Cardiac muscle cell (in vitro differentiated cells and primary cell): ENCODE results near the gene ZIC5. TPM values are rescaled to one million over a fixed set of nuclear protein-coding genes. Genes with fewer than 3 reads are reported as not detected.

Experiments used
- DNase-seq, 2 donors: peaks; one replicate each; pipeline versions ENCODE4 v3.0.0 to v3.0.0-alpha.2; 2010 to 2017; ENCODE audit warnings: low read depth in 1 of 2, low spot score in 1 of 2
- H3K27ac ChIP-seq: fragments of 200-600 bp; sonication (generic); 2 replicates; pipeline ENCODE4 v1.5.1; 2016
- H3K27me3 ChIP-seq: fragments of 200-600 bp; sonication (generic); 2 replicates; pipeline ENCODE4 v1.6.0; 2016; ENCODE audit warnings: control low read depth
- H3K36me3 ChIP-seq: fragments of 200-600 bp; sonication (generic); 2 replicates; pipeline ENCODE4 v1.5.1; 2016; ENCODE audit warnings: control low read depth
- H3K4me1 ChIP-seq: fragments of 200-600 bp; sonication (generic); 2 replicates; pipeline ENCODE4 v1.8.1; 2017; ENCODE audit warnings: low read depth, mild to moderate bottlenecking, mixed run types
- H3K4me3 ChIP-seq: fragments of 200-600 bp; sonication (generic); 2 replicates; pipeline ENCODE4 v1.5.1; 2016; ENCODE audit warnings: mild to moderate bottlenecking
- H3K9me3 ChIP-seq: fragments of 200-600 bp; sonication (generic); 2 replicates; pipeline ENCODE4 v1.5.1; 2017; ENCODE audit warnings: low read depth, mild to moderate bottlenecking, control low read depth
- CTCF ChIP-seq: IDR thresholded peaks from 2 replicates; pipeline ENCODE4 v1.5.1; 2012; ENCODE audit warnings: low read depth, mild to moderate bottlenecking, low read length
- polyA plus RNA-seq: library from polyadenylated mRNA; unstranded; fragments of >200 nt; fragmentation: Nextera tagmentation; extraction: Ambion mirVana; gene quantifications from 2 replicates; pipeline ENCODE4 v1.2.1, GENCODE V29; 2016
- total RNA-seq: library from RNA; depleted of rRNA; stranded (reverse); fragments of >200 nt; gene quantifications from 2 replicates; pipeline ENCODE4 v1.2.3, GENCODE V29; 2016

Gene ZIC5
- total and polyA plus RNA-seq, 2 experiments from 2014 or later, result 0.22 to 0.69 TPM

- H3K27ac ChIP-seq, result no peak overlapping the region
- no peaks in the 10 kb centered on the region for H3K36me3 ChIP-seq
- H3K9me3 ChIP-seq, result no peaks in the 10 kb centered on the region
- peak overlapping the region; percentile 41 for H3K4me3 ChIP-seq
- no peak for DNase-seq
- no peak for TF ChIP-seq CTCF
- no peaks in the 10 kb centered on the region for H3K4me1 ChIP-seq
- peaks cover 81% of the 10 kb centered on the region for H3K27me3 ChIP-seq
Measured at GRCh38 chr13:99967869-99968520, 3.6 kb downstream of the ZIC5 start.

- no peaks in the 10 kb centered on the region for H3K9me3 ChIP-seq
- no peak for TF ChIP-seq CTCF
- H3K36me3 ChIP-seq, result no peaks in the 10 kb centered on the region
- DNase-seq, result no peak
- H3K4me3 ChIP-seq, result peak overlapping the region; percentile 41
- H3K27me3 ChIP-seq, result peaks cover 81% of the 10 kb centered on the region
- no peak overlapping the region for H3K27ac ChIP-seq
- H3K4me1 ChIP-seq, result no peaks in the 10 kb centered on the region
Measured at GRCh38 chr13:99967498-99967868, 4.1 kb downstream of the ZIC5 start.

GRCh38 chr13:99966064-99966805 is 5.3 kb downstream of the ZIC5 start:
- H3K36me3 ChIP-seq, result no peaks in the 10 kb centered on the region
- peaks cover 81% of the 10 kb centered on the region for H3K27me3 ChIP-seq
- H3K4me3 ChIP-seq, result no peak overlapping the region
- no peaks in the 10 kb centered on the region for H3K9me3 ChIP-seq
- TF ChIP-seq CTCF, result no peak
- DNase-seq, result no peak
- H3K4me1 ChIP-seq, result no peaks in the 10 kb centered on the region
- H3K27ac ChIP-seq, result no peak overlapping the region

GRCh38 chr13:99965329-99966000 is 6.1 kb downstream of the ZIC5 start:
- no peak for TF ChIP-seq CTCF
- Histone ChIP-seq H3K27ac (no peak overlapping the region), H3K4me3 (no peak overlapping the region), H3K4me1 (no peaks in the 10 kb centered on the region), H3K36me3 (no peaks in the 10 kb centered on the region), H3K9me3 (no peaks in the 10 kb centered on the region), H3K27me3 (peaks cover 82% of the 10 kb centered on the region)
- no peak for DNase-seq

GRCh38 chr13:99963816-99964339 is 7.7 kb downstream of the ZIC5 start:
- Histone ChIP-seq H3K4me3 (no peak overlapping the region), H3K4me1 (no peaks in the 10 kb centered on the region), H3K27ac (no peak overlapping the region), H3K9me3 (no peaks in the 10 kb centered on the region), H3K27me3 (peaks cover 84% of the 10 kb centered on the region), H3K36me3 (no peaks in the 10 kb centered on the region)
- DNase-seq, result no peak
- no peak for TF ChIP-seq CTCF
